GM21528 (cell line): Measurements from ENCODE around the gene RAPGEF2.
A peak's percentile ranks its signal among the peaks of the same experiment; 100 is the strongest.
"Not testable (repeated sequence)": the region's sequence is repeated elsewhere in the genome, so short reads cannot be mapped to it uniquely, and the experiment has no call there.

Experiments
- ATAC-seq: cut with Tn5 transposase; IDR thresholded peaks from one replicate; pipeline ENCODE4 v1.9.1; 2021; ENCODE audit warnings: mild to moderate bottlenecking, moderate library complexity; ENCODE audit not compliant: unreplicated experiment, low FRiP score

The RAPGEF2 gene

GRCh38 chr4:159293811-159294515 is 191.1 kb downstream of the RAPGEF2 start:
- ATAC-seq, result no peak

GRCh38 chr4:159296061-159296460 is 193.2 kb downstream of the RAPGEF2 start:
- no peak for ATAC-seq

- ATAC-seq, result no peak
These were observed 194.2 kb downstream of the RAPGEF2 start for GRCh38 chr4:159297091-159297490.

- ATAC-seq, result peak; percentile 50
These were observed 195.6 kb downstream of the RAPGEF2 start for GRCh38 chr4:159298502-159298901.

GRCh38 chr4:159303435-159303834 is 200.6 kb downstream of the RAPGEF2 start:
- no peak for ATAC-seq

- no peak for ATAC-seq
These were observed 202.2 kb downstream of the RAPGEF2 start for GRCh38 chr4:159305129-159305528.

GRCh38 chr4:159307929-159308328 is 205.1 kb downstream of the RAPGEF2 start:
- no peak for ATAC-seq

- ATAC-seq, result no peak
These were observed 205.9 kb downstream of the RAPGEF2 start for GRCh38 chr4:159308566-159309340.

- ATAC-seq, result no peak
These were observed 209.4 kb downstream of the RAPGEF2 start for GRCh38 chr4:159312236-159312635.

GRCh38 chr4:159315879-159316278 is 213.0 kb downstream of the RAPGEF2 start:
- ATAC-seq, result not testable (repeated sequence)

- ATAC-seq, result no peak
These were observed 214.3 kb downstream of the RAPGEF2 start for GRCh38 chr4:159317203-159317602.

GRCh38 chr4:159319027-159319426 is 216.1 kb downstream of the RAPGEF2 start:
- ATAC-seq, result no peak

- ATAC-seq, result no peak
These were observed 223.6 kb downstream of the RAPGEF2 start for GRCh38 chr4:159326480-159326879.

- no peak for ATAC-seq
These were observed 225.9 kb downstream of the RAPGEF2 start for GRCh38 chr4:159328766-159329165.

GRCh38 chr4:159334461-159334860 is 231.6 kb downstream of the RAPGEF2 start:
- ATAC-seq, result no peak

GRCh38 chr4:159337041-159337440 is 234.2 kb downstream of the RAPGEF2 start:
- ATAC-seq, result no peak

GRCh38 chr4:159341522-159341921 is 238.6 kb downstream of the RAPGEF2 start:
- ATAC-seq, result no peak

GRCh38 chr4:159342374-159342773 is 239.5 kb downstream of the RAPGEF2 start:
- no peak for ATAC-seq

GRCh38 chr4:159343116-159343515 is 240.2 kb downstream of the RAPGEF2 start:
- no peak for ATAC-seq

GRCh38 chr4:159344877-159345276 is 242.0 kb downstream of the RAPGEF2 start:
- ATAC-seq, result no peak

GRCh38 chr4:159346681-159347080 is 243.8 kb downstream of the RAPGEF2 start:
- ATAC-seq, result no peak

GRCh38 chr4:159347813-159348212 is 244.9 kb downstream of the RAPGEF2 start:
- no peak for ATAC-seq
